Measurements from ENCODE around the gene AHDC1. TPM values are rescaled to one million over a fixed set of nuclear protein-coding genes. Genes with fewer than 3 reads are reported as not detected.

AHDC1 gene
- total RNA-seq, 1 experiment from 2014 or later = 33.7 TPM

DNA sequence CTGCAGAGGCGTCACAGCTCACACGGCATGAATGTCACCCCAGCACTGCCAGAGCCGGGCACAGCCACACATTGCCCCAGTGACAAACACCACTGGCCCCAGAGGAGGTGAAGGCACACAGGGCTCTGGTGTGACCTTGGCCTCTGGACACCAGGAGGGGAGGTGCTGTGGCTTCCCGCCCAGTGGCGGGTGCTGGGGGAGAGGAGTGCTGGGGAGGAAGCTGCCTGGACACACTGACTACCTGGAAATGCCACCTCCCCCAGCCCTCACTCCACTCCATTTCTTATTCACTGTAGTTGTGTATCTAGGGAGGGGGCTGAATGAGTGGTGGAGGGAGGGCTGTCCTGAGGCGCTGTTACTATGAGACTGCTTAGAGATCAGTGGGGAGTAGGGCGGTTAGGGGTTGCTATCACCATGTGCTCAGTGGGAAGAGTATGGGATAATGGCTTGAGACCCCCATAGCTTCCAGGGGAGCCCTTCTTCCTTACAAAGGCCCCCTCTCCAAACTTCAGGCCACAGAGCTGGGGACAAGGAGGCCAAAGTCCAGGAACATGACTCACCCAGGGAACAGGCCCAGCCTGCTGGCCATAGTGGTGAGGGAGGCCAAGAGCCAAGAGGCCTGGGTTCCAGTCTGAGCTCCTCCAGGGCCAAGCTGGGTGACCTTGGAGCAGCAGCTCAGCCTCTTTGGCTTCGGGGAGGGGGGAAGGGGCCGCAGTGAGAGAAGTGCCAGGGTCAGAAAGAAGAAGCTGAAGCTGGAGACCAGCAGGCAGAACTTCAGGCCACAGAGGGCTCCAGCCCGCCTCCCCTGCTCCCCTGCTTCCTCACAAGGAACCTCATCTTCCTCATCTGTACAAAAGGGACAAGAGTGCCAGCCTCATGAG lies 40.1 kb downstream of the AHDC1 start:
- H3K9me3 ChIP-seq (ENCODE audit: control insufficient read depth in 1 of 2, insufficient read depth in 1 of 2, low read depth in 1 of 2, low read length in 2 of 2) = no peaks in the 10 kb centered on the region
- H3K4me2 ChIP-seq (ENCODE audit: low read length) = peak overlapping the region; percentile 69
- peak overlapping the region; percentile 51 for H3K27ac ChIP-seq (ENCODE audit: low read depth, low read length)
- peaks cover 37 to 72% of the 10 kb centered on the region in 2 experiments for H3K4me1 ChIP-seq (ENCODE audit: control insufficient read depth in 1 of 2, insufficient read depth in 2 of 2, low read length in 2 of 2)
- POLR2A ChIA-PET = no interaction called here
- CTCF ChIA-PET = interaction anchor here (1.3 kb wide), 1 partner anchor 37 kb away, joined by 3 read pairs; no protein-coding TSS in a partner anchor
- no peak overlapping the region for H2AFZ ChIP-seq (ENCODE audit: low read depth, low read length, poor library complexity, severe bottlenecking)
- peak; percentile 75 for TF ChIP-seq SP1 (IDR thresholded peaks at IDR 0.05; ENCODE audit: low read depth)
- TF ChIP-seq ZNF274 (IDR thresholded peaks at IDR 0.05; ENCODE audit: low read depth, low read length) = no peak
- peak; percentile 16; the same call in 1 of the 2 replicates for TF ChIP-seq POLR2AphosphoS5 (IDR thresholded peaks at IDR 0.05; ENCODE audit: low read depth, low read length)
- TF ChIP-seq, protein P1, sequence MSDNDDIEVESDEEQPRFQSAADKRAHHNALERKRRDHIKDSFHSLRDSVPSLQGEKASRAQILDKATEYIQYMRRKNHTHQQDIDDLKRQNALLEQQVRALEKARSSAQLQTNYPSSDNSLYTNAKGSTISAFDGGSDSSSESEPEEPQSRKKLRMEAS (IDR thresholded peaks at IDR 0.05) = peak; percentile 35; the same call in 1 of the 2 replicates
- no peaks in the 10 kb centered on the region for H4K20me1 ChIP-seq (ENCODE audit: insufficient read depth)
- no peaks in the 10 kb centered on the region for H3K27me3 ChIP-seq (ENCODE audit: insufficient read depth, low read length)
- DNase-seq (ENCODE audit: low read depth, low spot score) (no peak), ATAC-seq (no peak)
- BruUV-seq (replicated peaks) = no TSS peak
- peak overlapping the region; percentile 13 to 22; a peak in 2 of 4 replicates for H3K4me3 ChIP-seq (replicated peaks in 1 of 2; ENCODE audit: low read depth in 1 of 2, low read length in 2 of 2)
- no peaks in the 10 kb centered on the region for H3K9me2 ChIP-seq (ENCODE audit: insufficient read depth)
- peaks cover 54% of the 10 kb centered on the region; the same call in 1 of the 2 replicates for H3K79me2 ChIP-seq (ENCODE audit: insufficient read depth, low read length)
- H3K36me3 ChIP-seq (ENCODE audit: control insufficient read depth in 1 of 2, insufficient read depth in 2 of 2, low read length in 2 of 2) = no peaks in the 10 kb centered on the region; a peak in 2 of 4 replicates
- intact Hi-C loops (cut with micrococcal nuclease) = no loop called here
- H3K9ac ChIP-seq (ENCODE audit: low read length) = peak overlapping the region; percentile 37
- RAD21 ChIA-PET (ENCODE audit: low non-redundant PET in 1 of 2, low total read pairs in 2 of 2, uncharacterized antibody in 2 of 2, unreplicated experiment in 2 of 2) = no interaction called here

DNA sequence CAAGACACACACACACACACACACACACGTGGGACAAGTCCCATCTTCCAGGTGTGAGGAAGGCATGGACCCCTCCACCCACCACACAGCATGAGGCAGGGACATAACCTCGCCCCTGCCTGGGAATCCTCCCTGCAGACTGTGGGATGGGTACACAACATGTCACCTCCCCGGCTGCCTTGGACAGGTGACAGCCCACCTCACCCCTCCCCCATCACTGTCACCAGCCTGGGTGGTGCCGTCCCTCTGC lies 40.7 kb downstream of the AHDC1 start:
- Histone ChIP-seq H4K20me1 (ENCODE audit: insufficient read depth) (no peaks in the 10 kb centered on the region), H3K27me3 (ENCODE audit: insufficient read depth, low read length) (no peaks in the 10 kb centered on the region), H3K27ac (ENCODE audit: low read depth, low read length) (peak overlapping the region; percentile 51; the same call in 1 of the 2 replicates), H3K4me3 (replicated peaks in 1 of 2; ENCODE audit: low read depth in 1 of 2, low read length in 2 of 2) (no peak overlapping the region; a peak in 1 of 4 replicates), H3K4me1 (ENCODE audit: control insufficient read depth in 1 of 2, insufficient read depth in 2 of 2, low read length in 2 of 2) (peaks cover 43 to 74% of the 10 kb centered on the region in 2 experiments), H2AFZ (ENCODE audit: low read depth, low read length, poor library complexity, severe bottlenecking) (no peak overlapping the region), H3K9me2 (ENCODE audit: insufficient read depth) (no peaks in the 10 kb centered on the region), H3K4me2 (ENCODE audit: low read length) (peak overlapping the region; percentile 69), H3K9me3 (ENCODE audit: control insufficient read depth in 1 of 2, insufficient read depth in 1 of 2, low read depth in 1 of 2, low read length in 2 of 2) (no peaks in the 10 kb centered on the region), H3K36me3 (ENCODE audit: control insufficient read depth in 1 of 2, insufficient read depth in 2 of 2, low read length in 2 of 2) (no peaks in the 10 kb centered on the region; a peak in 2 of 4 replicates), H3K79me2 (ENCODE audit: insufficient read depth, low read length) (peaks cover 54% of the 10 kb centered on the region; the same call in 1 of the 2 replicates), H3K9ac (ENCODE audit: low read length) (peak overlapping the region; percentile 37)
- BruUV-seq (replicated peaks) = no TSS peak
- RAD21 ChIA-PET (ENCODE audit: low non-redundant PET in 1 of 2, low total read pairs in 2 of 2, uncharacterized antibody in 2 of 2, unreplicated experiment in 2 of 2) = no interaction called here
- intact Hi-C loops (cut with micrococcal nuclease) = no loop called here
- ATAC-seq (no peak), DNase-seq (ENCODE audit: low read depth, low spot score) (no peak)
- CTCF ChIA-PET = no interaction called here
- POLR2A ChIA-PET = no interaction called here
- TF ChIP-seq, protein P2, sequence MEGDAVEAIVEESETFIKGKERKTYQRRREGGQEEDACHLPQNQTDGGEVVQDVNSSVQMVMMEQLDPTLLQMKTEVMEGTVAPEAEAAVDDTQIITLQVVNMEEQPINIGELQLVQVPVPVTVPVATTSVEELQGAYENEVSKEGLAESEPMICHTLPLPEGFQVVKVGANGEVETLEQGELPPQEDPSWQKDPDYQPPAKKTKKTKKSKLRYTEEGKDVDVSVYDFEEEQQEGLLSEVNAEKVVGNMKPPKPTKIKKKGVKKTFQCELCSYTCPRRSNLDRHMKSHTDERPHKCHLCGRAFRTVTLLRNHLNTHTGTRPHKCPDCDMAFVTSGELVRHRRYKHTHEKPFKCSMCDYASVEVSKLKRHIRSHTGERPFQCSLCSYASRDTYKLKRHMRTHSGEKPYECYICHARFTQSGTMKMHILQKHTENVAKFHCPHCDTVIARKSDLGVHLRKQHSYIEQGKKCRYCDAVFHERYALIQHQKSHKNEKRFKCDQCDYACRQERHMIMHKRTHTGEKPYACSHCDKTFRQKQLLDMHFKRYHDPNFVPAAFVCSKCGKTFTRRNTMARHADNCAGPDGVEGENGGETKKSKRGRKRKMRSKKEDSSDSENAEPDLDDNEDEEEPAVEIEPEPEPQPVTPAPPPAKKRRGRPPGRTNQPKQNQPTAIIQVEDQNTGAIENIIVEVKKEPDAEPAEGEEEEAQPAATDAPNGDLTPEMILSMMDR (IDR thresholded peaks at IDR 0.05 in 2 of 3, conservative IDR thresholded peaks at IDR 0.05 in 1 of 3; ENCODE audit: borderline replicate concordance in 1 of 3, insufficient read depth in 1 of 3, low read depth in 2 of 3, low read length in 2 of 3) = no peak
- TF ChIP-seq, protein P3, sequence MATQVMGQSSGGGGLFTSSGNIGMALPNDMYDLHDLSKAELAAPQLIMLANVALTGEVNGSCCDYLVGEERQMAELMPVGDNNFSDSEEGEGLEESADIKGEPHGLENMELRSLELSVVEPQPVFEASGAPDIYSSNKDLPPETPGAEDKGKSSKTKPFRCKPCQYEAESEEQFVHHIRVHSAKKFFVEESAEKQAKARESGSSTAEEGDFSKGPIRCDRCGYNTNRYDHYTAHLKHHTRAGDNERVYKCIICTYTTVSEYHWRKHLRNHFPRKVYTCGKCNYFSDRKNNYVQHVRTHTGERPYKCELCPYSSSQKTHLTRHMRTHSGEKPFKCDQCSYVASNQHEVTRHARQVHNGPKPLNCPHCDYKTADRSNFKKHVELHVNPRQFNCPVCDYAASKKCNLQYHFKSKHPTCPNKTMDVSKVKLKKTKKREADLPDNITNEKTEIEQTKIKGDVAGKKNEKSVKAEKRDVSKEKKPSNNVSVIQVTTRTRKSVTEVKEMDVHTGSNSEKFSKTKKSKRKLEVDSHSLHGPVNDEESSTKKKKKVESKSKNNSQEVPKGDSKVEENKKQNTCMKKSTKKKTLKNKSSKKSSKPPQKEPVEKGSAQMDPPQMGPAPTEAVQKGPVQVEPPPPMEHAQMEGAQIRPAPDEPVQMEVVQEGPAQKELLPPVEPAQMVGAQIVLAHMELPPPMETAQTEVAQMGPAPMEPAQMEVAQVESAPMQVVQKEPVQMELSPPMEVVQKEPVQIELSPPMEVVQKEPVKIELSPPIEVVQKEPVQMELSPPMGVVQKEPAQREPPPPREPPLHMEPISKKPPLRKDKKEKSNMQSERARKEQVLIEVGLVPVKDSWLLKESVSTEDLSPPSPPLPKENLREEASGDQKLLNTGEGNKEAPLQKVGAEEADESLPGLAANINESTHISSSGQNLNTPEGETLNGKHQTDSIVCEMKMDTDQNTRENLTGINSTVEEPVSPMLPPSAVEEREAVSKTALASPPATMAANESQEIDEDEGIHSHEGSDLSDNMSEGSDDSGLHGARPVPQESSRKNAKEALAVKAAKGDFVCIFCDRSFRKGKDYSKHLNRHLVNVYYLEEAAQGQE (IDR thresholded peaks at IDR 0.05; ENCODE audit: low read depth) = no peak
- TF ChIP-seq POLR2AphosphoS5 (IDR thresholded peaks at IDR 0.05; ENCODE audit: low read depth, low read length) = no peak
- no peak for TF ChIP-seq EZH2phosphoT487 (IDR thresholded peaks at IDR 0.05; ENCODE audit: borderline replicate concordance)
- TF ChIP-seq ZNF274 (IDR thresholded peaks at IDR 0.05; ENCODE audit: low read depth, low read length) = no peak
- TF ChIP-seq EZH2 (IDR thresholded peaks at IDR 0.05) = no peak
- no peak for TF ChIP-seq SP1 (IDR thresholded peaks at IDR 0.05; ENCODE audit: low read depth)
- TF ChIP-seq, protein P4, sequence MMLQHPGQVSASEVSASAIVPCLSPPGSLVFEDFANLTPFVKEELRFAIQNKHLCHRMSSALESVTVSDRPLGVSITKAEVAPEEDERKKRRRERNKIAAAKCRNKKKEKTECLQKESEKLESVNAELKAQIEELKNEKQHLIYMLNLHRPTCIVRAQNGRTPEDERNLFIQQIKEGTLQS (IDR thresholded peaks at IDR 0.05) = no peak
- TF ChIP-seq, protein P1 (IDR thresholded peaks at IDR 0.05) = no peak
- no peak for TF ChIP-seq ZFX (IDR thresholded peaks at IDR 0.05)
- no peak for TF ChIP-seq CEBPB (IDR thresholded peaks at IDR 0.05; ENCODE audit: low read depth)

Data from HCT116 (cell line).